CD4-positive, alpha-beta memory T cell (primary cell): ENCODE measurements around the gene CCDC50. TPM values are rescaled to one million over a fixed set of nuclear protein-coding genes. Genes with fewer than 3 reads are reported as not detected.

Source experiments
- polyA plus RNA-seq, 2 donors: library from polyadenylated mRNA; unstranded; fragments of 300-500 nt; fragmentation: Illumina TruSeq; gene quantifications; one replicate each; pipeline ENCODE4 v1.2.3, GENCODE V29; 2021
- total RNA-seq, 2 experiments: library from RNA; stranded (reverse); gene quantifications; one replicate each; pipeline ENCODE4 v1.2.3, GENCODE V29; 2021

Gene CCDC50
- total and polyA plus RNA-seq, 4 experiments from 2014 or later, result 3.8 to 10.1 (median 7.2) TPM

Other genes with a start within 250 kb of the CCDC50 start
- gene OSTN, start 130.2 kb upstream of the CCDC50 start, total RNA-seq, result not detected
- not detected for gene OSTN, start 130.2 kb upstream of the CCDC50 start, polyA plus RNA-seq
- gene UTS2B, start 1.1 kb downstream of the CCDC50 start, total RNA-seq, result not detected
- not detected for gene UTS2B, start 1.1 kb downstream of the CCDC50 start, polyA plus RNA-seq
- gene PYDC2, start 131.8 kb downstream of the CCDC50 start, total RNA-seq, result not detected
- gene PYDC2, start 131.8 kb downstream of the CCDC50 start, polyA plus RNA-seq, result not detected